Left cardiac atrium (tissue), 4 donors: ENCODE data around the gene ZBTB7B. TPM values are rescaled to one million over a fixed set of nuclear protein-coding genes. Genes with fewer than 3 reads are reported as not detected.

Experiments used
- ATAC-seq, 2 donors: fragments of 200-7000 bp; cut with Tn5 transposase; one replicate each; pipeline ENCODE4 v1.9.1; 2020; ENCODE audit warnings: mild to moderate bottlenecking in 2 of 2, moderate library complexity in 2 of 2
- DNase-seq: peaks from one replicate; pipeline ENCODE4 v3.0.0-alpha.2; 2020
- intact Hi-C, 2 donors: fragments of 100-400 bp; cut with DNase I; formaldehyde crosslinking; loops; one replicate each; pipeline versions ENCODE4 v1.14.1 to v1.15.1; 2022 to 2023
- total RNA-seq, 2 donors: library from RNA; stranded (reverse); fragmentation: NEBNext Ultra II Directional; extraction: Animal tissue kit (Norgen Biotek cat#: 25700); gene quantifications; one replicate each; pipeline ENCODE4 v1.2.1, GENCODE V29; 2021
- donor health status: DM: no; HTN: yes; CAD: no.
- donor health status: DM: no; HTN: yes; CAD: no; lungs with severe emphysema.
- donor health status: DM: yes; HTN: yes; CAD: no.
- donor health status: Dilated cardiomyopathy.

Gene ZBTB7B
- total RNA-seq, 2 donors from 2014 or later, result 49.6 to 52.6 TPM

GRCh38 chr1:155010211-155010918 is 7.8 kb downstream of the ZBTB7B start:
- ATAC-seq (no peak), DNase-seq (no peak)
- intact Hi-C loops, result loop anchor here in 1 of 2 donors (5.0 kb wide), 1 partner anchor 48 kb away; the partner anchor contains the start of gene PYGO2

DNA sequence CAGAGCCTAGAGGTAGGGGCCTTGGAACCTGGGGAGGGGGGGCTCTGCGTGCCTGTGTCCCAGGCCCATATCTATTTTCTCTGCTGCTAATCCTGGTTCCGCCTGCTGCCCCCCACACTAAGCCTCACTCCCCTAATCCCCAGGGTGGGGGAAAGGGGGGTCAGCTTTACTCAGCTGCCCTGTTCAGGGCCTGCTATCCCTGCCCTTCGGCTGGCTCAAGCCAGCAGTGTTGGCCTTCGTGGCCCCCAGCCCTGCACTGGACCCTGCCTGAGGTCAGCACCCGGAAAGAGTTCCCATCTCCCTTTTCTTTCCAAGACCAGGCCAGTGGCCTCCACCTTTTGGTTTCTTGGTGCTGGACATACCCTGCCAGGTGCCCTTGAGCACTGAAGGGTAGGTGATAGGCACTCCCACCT is 8.4 kb downstream of the ZBTB7B start:
- DNase-seq, result no peak
- ATAC-seq, result no peak

GRCh38 chr1:155011437-155012025 is 8.9 kb downstream of the ZBTB7B start:
- ATAC-seq (no peak), DNase-seq (no peak)
- intact Hi-C loops, result loop anchor here in 1 of 2 donors (5.0 kb wide), 1 partner anchor 49 kb away; the partner anchor contains the start of gene PYGO2

More for the DNA sequence above, 8.4 kb downstream of the ZBTB7B start:
- intact Hi-C loops, result loop anchor here in 1 of 2 donors (5.0 kb wide), 1 partner anchor 49 kb away; the partner anchor contains the start of gene PYGO2

DNA sequence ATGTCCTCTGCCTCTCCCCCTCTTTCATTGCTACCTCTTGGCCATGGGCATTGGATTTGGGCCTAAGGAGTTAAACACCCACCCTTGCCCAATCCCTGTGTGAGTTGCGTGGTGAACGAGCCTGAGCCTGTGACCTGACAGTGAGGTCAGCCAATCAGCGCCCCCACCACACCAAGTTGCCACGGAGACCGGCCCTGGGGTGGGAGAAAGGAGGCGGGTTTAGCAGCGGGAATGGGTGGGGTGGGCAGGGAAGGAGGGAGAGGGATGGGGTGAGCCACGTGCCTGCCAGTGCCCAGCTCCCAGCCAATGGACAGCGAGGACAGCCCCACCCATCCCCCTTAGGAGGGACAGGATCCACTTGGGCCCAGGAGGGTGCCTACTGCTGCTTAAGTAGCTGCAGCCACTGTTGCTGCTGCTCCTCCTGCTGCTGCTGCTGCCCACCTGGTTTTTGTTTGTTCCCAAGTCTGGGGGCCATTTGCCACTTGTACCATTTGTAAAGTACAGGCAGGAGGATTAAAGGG is 9.5 kb downstream of the ZBTB7B start:
- intact Hi-C loops, result loop anchor here in 1 of 2 donors (5.0 kb wide), 1 partner anchor 50 kb away; the partner anchor contains the start of gene PYGO2
- DNase-seq (peak; percentile 80), ATAC-seq (peak; percentile 42 to 57)

- no peak for DNase-seq
- intact Hi-C loops, result loop anchor here in 1 of 2 donors (5.0 kb wide), 1 partner anchor 51 kb away; the partner anchor contains the start of gene PYGO2
- ATAC-seq, result no peak
Observed at GRCh38 chr1:155012776-155013602, 10.4 kb downstream of the ZBTB7B start.

- DNase-seq, result no peak
- ATAC-seq, result no peak
- intact Hi-C loops, result loop anchor here in 1 of 2 donors (5.0 kb wide), 1 partner anchor 51 kb away; the partner anchor contains the start of gene PYGO2
Observed at GRCh38 chr1:155013632-155014031, 11.0 kb downstream of the ZBTB7B start.

DNA sequence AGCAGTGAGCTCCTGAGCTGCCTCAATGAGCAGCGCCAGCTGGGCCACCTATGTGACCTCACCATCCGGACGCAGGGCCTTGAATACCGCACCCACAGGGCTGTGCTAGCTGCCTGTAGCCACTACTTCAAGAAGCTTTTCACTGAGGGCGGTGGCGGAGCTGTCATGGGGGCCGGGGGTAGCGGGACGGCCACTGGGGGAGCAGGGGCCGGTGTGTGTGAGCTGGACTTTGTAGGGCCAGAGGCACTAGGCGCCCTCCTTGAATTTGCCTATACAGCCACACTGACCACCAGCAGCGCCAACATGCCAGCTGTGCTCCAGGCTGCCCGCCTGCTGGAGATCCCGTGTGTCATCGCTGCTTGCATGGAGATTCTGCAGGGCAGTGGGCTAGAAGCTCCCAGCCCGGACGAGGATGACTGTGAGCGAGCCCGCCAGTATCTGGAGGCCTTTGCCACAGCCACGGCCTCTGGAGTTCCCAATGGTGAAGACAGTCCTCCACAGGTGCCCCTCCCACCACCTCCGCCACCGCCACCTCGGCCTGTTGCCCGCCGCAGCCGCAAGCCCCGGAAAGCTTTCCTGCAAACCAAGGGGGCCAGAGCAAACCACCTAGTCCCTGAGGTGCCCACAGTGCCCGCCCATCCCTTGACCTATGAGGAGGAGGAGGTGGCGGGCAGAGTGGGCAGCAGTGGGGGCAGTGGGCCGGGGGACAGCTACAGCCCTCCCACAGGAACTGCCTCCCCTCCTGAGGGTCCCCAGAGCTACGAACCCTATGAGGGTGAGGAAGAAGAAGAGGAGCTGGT is 12.3 kb downstream of the ZBTB7B start:
- ATAC-seq (no peak), DNase-seq (no peak)
- intact Hi-C loops, result loop anchor here in 1 of 2 donors (5.0 kb wide), 1 partner anchor 53 kb away; the partner anchor contains the start of gene PYGO2

GRCh38 chr1:155015527-155016230 is 13.1 kb downstream of the ZBTB7B start:
- intact Hi-C loops, result no loop called here
- DNase-seq (no peak), ATAC-seq (no peak)

GRCh38 chr1:155016231-155016831 is 13.7 kb downstream of the ZBTB7B start:
- ATAC-seq, result no peak

DNA sequence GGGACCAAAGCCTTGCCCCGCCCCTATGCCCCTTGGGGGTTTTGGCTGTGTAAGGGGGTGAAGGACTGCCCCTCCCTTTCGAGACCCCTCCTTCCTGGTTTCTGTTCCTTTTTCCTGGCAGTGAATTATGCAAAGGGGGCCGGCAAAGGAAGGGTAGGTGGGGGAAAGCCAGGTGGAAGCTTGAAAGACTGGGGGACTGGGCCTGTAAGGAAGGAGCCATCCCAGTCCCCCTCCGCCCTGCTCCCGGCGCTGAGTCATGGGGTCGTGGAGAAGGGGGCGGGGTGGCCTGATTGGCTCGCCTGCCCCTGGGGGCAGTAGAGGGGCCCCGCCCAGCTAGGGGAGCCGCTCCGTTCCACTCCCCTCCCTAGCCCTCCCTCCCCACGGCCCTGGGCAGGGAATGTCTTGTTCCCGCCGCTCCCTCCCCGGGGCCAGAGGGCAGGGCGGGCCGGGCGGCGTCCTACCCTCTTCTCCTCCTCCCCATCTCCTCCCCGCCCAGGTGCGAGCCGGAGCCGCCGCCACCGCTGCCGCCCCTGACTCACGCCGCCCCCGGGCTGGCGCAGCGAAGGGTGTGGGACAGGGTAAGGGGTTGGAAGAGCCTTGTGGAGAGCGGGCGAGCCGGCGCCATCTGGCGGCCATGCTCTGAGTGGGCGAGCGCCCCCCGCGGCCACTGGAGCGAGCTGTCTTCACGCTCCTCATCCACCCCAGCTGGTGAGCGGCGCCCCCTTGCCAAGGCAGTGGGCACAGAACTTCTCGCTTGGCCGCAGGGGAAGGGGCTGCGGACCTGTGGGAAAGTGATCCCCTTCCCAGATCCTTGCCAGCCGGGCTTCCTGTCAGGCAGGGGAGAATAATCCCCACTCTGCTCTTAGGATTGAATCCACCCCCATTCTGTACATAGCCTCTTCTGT is 14.7 kb downstream of the ZBTB7B start:
- peak; percentile 90 to 96 for ATAC-seq
- intact Hi-C loops, result no loop called here
- peak; percentile 91 for DNase-seq

More at GRCh38 chr1:155016231-155016831, 13.7 kb downstream of the ZBTB7B start:
- peak; percentile 34 for DNase-seq
- intact Hi-C loops, result no loop called here

- ATAC-seq, result peak in 1 of 2 donors; percentile 0
- intact Hi-C loops, result no loop called here
- no peak for DNase-seq
Observed at GRCh38 chr1:155017946-155018316, 15.3 kb downstream of the ZBTB7B start.

GRCh38 chr1:155018617-155019348 is 16.2 kb downstream of the ZBTB7B start:
- no peak for ATAC-seq
- no peak for DNase-seq
- intact Hi-C loops, result no loop called here

DNA sequence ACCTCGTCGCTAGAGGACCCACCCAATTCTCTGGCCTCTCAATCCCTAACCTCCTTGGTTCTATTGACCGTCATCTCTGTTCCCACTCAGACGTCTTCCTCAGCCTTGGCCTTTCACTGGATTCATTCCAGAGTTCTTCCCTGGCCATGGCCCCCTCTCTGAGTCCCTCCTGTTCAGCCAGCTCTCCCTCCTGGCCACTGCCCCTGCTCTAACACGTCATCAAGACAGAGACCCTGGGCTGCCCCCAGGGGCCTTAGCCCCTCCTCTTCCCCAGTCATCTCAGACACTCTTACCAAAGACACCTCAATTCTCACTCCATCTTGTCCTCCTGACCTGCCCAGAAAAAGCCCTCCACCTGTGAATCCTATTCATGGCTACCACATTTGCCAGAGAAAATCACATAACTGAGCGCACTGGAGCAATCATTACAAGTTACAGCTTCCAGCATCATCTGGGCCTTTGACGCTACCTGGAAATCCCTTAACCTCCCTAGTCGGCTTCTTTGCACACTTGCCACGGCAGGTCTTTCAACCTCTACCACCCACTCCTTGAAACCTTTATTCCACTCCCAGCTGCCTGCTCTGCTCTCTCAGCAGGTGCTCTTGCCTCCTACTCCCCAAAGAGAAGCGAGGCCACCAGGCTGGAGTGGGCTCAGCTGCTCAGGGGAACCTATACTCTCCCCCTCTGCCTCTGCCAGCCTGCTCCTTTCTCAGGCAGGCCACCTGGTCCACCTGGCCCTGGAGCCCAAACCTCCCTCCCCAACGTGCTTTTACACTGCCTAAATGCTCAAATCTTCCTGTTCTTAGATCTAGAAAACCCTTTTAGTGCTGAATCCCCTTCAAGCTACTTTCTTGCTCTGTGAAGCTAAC is 17.0 kb downstream of the ZBTB7B start:
- DNase-seq, result no peak
- intact Hi-C loops, result no loop called here
- no peak for ATAC-seq

- ATAC-seq (peak in 1 of 2 donors; percentile 46), DNase-seq (no peak)
- intact Hi-C loops, result no loop called here
Observed at GRCh38 chr1:155022136-155022926, 19.7 kb downstream of the ZBTB7B start.
